Stomach smooth muscle (tissue), 2 donors: ENCODE measurements around the gene TMPRSS4.

Experiments
- H3K27ac ChIP-seq: one replicate; pipeline ENCODE4 v1.7.0; 2013; ENCODE audit warnings: mild to moderate bottlenecking, low read length, inconsistent platforms
- H3K27me3 ChIP-seq, 2 donors: one replicate each; pipeline ENCODE4 v1.7.0; 2013; ENCODE audit warnings: low read length in 2 of 2; ENCODE audit not compliant: insufficient read depth in 2 of 2, control insufficient read depth in 1 of 2
- H3K36me3 ChIP-seq, 2 donors: one replicate each; pipeline ENCODE4 v1.7.0; 2013; ENCODE audit warnings: low read length in 2 of 2; ENCODE audit not compliant: control insufficient read depth in 2 of 2, insufficient read depth in 2 of 2
- H3K4me1 ChIP-seq: one replicate; pipeline ENCODE4 v1.7.0; 2013; ENCODE audit warnings: low read length; ENCODE audit not compliant: control insufficient read depth, insufficient read depth
- H3K4me3 ChIP-seq, 2 donors: one replicate each; pipeline ENCODE4 v1.7.0; 2013; ENCODE audit warnings: low read length in 2 of 2
- H3K9ac ChIP-seq, 2 donors: one replicate each; pipeline ENCODE4 v1.7.0; 2013; ENCODE audit warnings: low read length in 2 of 2, mild to moderate bottlenecking in 1 of 2
- H3K9me3 ChIP-seq, 2 donors: one replicate each; pipeline ENCODE4 v1.7.0; 2013; ENCODE audit warnings: low read length in 2 of 2; ENCODE audit not compliant: control insufficient read depth in 2 of 2
- donor health status: healthy.
- donor health status: Pancreatic carcinoma.

The TMPRSS4 gene, protein sequence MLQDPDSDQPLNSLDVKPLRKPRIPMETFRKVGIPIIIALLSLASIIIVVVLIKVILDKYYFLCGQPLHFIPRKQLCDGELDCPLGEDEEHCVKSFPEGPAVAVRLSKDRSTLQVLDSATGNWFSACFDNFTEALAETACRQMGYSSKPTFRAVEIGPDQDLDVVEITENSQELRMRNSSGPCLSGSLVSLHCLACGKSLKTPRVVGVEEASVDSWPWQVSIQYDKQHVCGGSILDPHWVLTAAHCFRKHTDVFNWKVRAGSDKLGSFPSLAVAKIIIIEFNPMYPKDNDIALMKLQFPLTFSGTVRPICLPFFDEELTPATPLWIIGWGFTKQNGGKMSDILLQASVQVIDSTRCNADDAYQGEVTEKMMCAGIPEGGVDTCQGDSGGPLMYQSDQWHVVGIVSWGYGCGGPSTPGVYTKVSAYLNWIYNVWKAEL

GRCh38 chr11:118076754-118077281 lies at the start of gene TMPRSS4:
TMPRSS4 (plus strand) TSS chr11:118077078; CDS start chr11:118077303, 225 bp downstream.
- H3K9me3 ChIP-seq = no peaks in the 10 kb centered on the region
- no peak within 1 kb of the TSS for H3K9ac ChIP-seq
- H3K4me3 ChIP-seq = no peak within 1 kb of the TSS
- H3K27ac ChIP-seq = no peak within 1 kb of the TSS
- H3K27me3 ChIP-seq = peaks cover 0 to 9% of the 10 kb centered on the region in 2 donors
- H3K4me1 ChIP-seq = no peaks in the 10 kb centered on the region
- no peaks in the 10 kb centered on the region for H3K36me3 ChIP-seq

GRCh38 chr11:118027694-118028093 lies 49.2 kb upstream of the TMPRSS4 start:
- no peak overlapping the region for H3K4me3 ChIP-seq

GRCh38 chr11:118028626-118029025 lies 48.3 kb upstream of the TMPRSS4 start:
- Histone ChIP-seq H3K9ac (no peak overlapping the region), H3K27ac (no peak overlapping the region), H3K9me3 (no peaks in the 10 kb centered on the region), H3K4me1 (no peaks in the 10 kb centered on the region), H3K36me3 (no peaks in the 10 kb centered on the region), H3K4me3 (no peak overlapping the region), H3K27me3 (peaks cover 0 to 2% of the 10 kb centered on the region in 2 donors)

More at GRCh38 chr11:118027694-118028093, 49.2 kb upstream of the TMPRSS4 start:
- Histone ChIP-seq H3K9me3 (no peaks in the 10 kb centered on the region), H3K9ac (no peak overlapping the region), H3K27ac (no peak overlapping the region), H3K4me1 (no peaks in the 10 kb centered on the region), H3K27me3 (peaks cover 0 to 2% of the 10 kb centered on the region in 2 donors), H3K36me3 (no peaks in the 10 kb centered on the region)

DNA sequence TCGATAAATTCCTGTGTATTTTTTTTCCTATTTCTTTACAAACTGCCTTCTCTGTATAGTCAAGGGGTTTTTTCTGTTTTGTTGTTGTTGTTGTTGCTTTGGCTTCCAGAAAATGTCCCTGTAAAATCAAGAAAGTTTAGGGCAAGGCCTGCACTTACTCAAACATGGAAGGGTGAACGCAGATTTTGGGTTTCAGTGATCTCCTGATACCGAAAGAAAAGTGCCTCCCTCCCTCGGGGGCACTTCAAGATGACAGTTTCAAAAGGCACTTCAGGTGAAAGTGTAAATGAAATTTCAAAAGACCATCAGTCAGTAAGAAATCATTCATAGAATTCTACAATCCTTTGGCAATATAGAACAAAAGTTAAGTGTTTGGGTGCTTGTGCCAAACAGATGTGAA lies 43.4 kb upstream of the TMPRSS4 start:
- Histone ChIP-seq H3K27ac (no peak overlapping the region), H3K27me3 (peaks cover 2% of the 10 kb centered on the region in 2 donors), H3K4me1 (no peaks in the 10 kb centered on the region)

GRCh38 chr11:118042141-118042540 lies 34.7 kb upstream of the TMPRSS4 start:
- Histone ChIP-seq H3K27me3 (peaks cover 0 to 2% of the 10 kb centered on the region in 2 donors), H3K27ac (no peak overlapping the region), H3K4me3 (no peak overlapping the region)

More for the DNA sequence above, 43.4 kb upstream of the TMPRSS4 start:
- no peak overlapping the region for H3K4me3 ChIP-seq
- no peaks in the 10 kb centered on the region for H3K9me3 ChIP-seq
- no peak overlapping the region for H3K9ac ChIP-seq
- H3K36me3 ChIP-seq = no peaks in the 10 kb centered on the region

GRCh38 chr11:118042796-118043195 lies 34.1 kb upstream of the TMPRSS4 start:
- Histone ChIP-seq H3K9ac (no peak overlapping the region), H3K36me3 (no peaks in the 10 kb centered on the region), H3K4me1 (no peaks in the 10 kb centered on the region), H3K9me3 (no peaks in the 10 kb centered on the region), H3K27ac (no peak overlapping the region), H3K4me3 (no peak overlapping the region), H3K27me3 (no peaks in the 10 kb centered on the region)

More at GRCh38 chr11:118042141-118042540, 34.7 kb upstream of the TMPRSS4 start:
- Histone ChIP-seq H3K9me3 (no peaks in the 10 kb centered on the region), H3K9ac (no peak overlapping the region), H3K36me3 (no peaks in the 10 kb centered on the region), H3K4me1 (no peaks in the 10 kb centered on the region)

DNA sequence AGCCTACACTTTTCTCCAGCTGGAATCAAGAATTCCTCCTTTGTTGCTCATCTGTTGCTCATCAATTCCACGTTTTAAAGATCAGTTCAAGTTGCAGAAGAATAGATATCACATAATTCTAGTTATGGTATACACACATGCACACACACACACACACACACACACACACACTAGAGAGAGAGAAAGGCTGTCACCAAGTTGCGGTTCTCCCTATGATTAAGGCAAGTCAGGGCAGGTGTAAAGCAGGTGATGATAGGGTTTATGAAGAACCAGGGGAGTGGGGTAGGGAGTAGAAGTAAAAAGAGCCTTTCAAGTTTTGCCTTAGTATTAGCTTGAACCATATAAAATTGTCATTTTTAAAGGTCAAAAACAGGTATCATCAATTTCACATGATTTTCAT lies 31.7 kb upstream of the TMPRSS4 start:
- Histone ChIP-seq H3K4me3 (no peak overlapping the region), H3K4me1 (no peaks in the 10 kb centered on the region), H3K27ac (no peak overlapping the region), H3K36me3 (no peaks in the 10 kb centered on the region), H3K9me3 (no peaks in the 10 kb centered on the region), H3K9ac (no peak overlapping the region), H3K27me3 (no peaks in the 10 kb centered on the region)

- H3K27ac ChIP-seq = no peak overlapping the region
- no peaks in the 10 kb centered on the region for H3K36me3 ChIP-seq
- no peak overlapping the region for H3K9ac ChIP-seq
- H3K9me3 ChIP-seq = no peaks in the 10 kb centered on the region
- H3K4me3 ChIP-seq = no peak overlapping the region
- no peaks in the 10 kb centered on the region for H3K4me1 ChIP-seq
- no peaks in the 10 kb centered on the region for H3K27me3 ChIP-seq
Measured at GRCh38 chr11:118046051-118046963, 30.6 kb upstream of the TMPRSS4 start.

DNA sequence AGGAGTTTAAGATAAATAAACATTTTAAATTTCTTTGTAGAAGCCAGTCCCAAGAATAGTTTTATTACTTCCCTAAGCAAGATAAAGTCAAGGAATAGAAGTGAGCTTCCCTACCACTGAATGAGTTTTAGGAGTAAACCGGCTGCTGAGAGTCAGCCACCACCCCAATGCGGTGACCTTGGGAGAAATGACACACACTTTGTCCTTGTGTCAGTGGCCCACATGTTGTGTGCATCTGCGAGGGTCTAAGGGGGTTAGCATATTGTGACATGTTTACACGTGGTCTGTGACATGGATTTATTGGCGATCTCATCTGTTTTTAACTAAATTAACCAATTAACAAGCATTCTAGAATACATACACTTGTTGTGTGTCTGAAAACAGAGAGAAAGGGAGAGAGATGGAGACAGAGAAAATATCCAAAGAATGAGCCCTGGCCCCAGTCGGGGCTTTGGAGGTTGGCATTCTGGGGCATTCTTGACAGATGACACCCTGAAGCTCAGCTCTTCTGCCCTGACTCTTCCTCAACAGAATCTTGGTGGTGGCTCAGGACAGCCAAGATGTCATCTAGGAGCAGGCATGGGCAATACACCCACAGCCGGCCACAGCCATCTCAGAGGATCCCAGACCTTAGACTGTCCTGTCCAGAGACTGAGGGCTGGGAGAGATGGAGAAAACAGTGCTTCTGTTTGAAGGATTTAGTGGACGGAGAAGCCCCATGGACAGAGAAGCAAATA lies 29.7 kb upstream of the TMPRSS4 start:
- H3K9ac ChIP-seq = no peak overlapping the region
- peaks cover 1% of the 10 kb centered on the region for H3K4me1 ChIP-seq
- no peak overlapping the region for H3K4me3 ChIP-seq
- no peaks in the 10 kb centered on the region for H3K36me3 ChIP-seq
- no peak overlapping the region for H3K27ac ChIP-seq
- H3K9me3 ChIP-seq = no peaks in the 10 kb centered on the region
- H3K27me3 ChIP-seq = no peaks in the 10 kb centered on the region

- H3K36me3 ChIP-seq = no peaks in the 10 kb centered on the region
- no peak overlapping the region for H3K4me3 ChIP-seq
Measured at GRCh38 chr11:118047749-118048148, 29.1 kb upstream of the TMPRSS4 start.

More at GRCh38 chr11:118047749-118048148, 29.1 kb upstream of the TMPRSS4 start:
- Histone ChIP-seq H3K9me3 (no peaks in the 10 kb centered on the region), H3K9ac (no peak overlapping the region), H3K27me3 (no peaks in the 10 kb centered on the region), H3K27ac (no peak overlapping the region), H3K4me1 (peaks cover 2% of the 10 kb centered on the region)
